HepG2 (cell line): ENCODE measurements around the gene NEK6. TPM values are rescaled to one million over a fixed set of nuclear protein-coding genes. Genes with fewer than 3 reads are reported as not detected.

ENCODE experiments used
- ATF6 ChIP-seq: sonication (generic); formaldehyde crosslinking; conservative IDR thresholded peaks from 2 replicates; pipeline ENCODE4 v1.4.0; 2020; ENCODE audit warnings: missing genetic modification reagents
- BCL6 ChIP-seq: IDR thresholded peaks from 2 replicates; pipeline ENCODE4 v1.6.1; 2016; ENCODE audit warnings: missing genetic modification reagents, missing compliant biosample characterization
- FOXO1 ChIP-seq: sonication (generic); formaldehyde crosslinking; IDR thresholded peaks from 2 replicates; pipeline ENCODE4 v1.4.0; 2020; ENCODE audit warnings: missing genetic modification reagents
- GTF2F1 ChIP-seq: fragments of 150-350 bp; IDR thresholded peaks from 2 replicates; pipeline ENCODE4 v1.6.1; 2014; ENCODE audit warnings: low read length
- HDAC1 ChIP-seq: sonication (generic); formaldehyde crosslinking; IDR thresholded peaks from 2 replicates; pipeline ENCODE4 v1.5.1; 2020; ENCODE audit warnings: mild to moderate bottlenecking, missing genetic modification reagents
- KAT7 ChIP-seq: IDR thresholded peaks from 2 replicates; pipeline ENCODE4 v1.6.1; 2018; ENCODE audit warnings: borderline replicate concordance, missing compliant biosample characterization
- KLF12 ChIP-seq: sonication (generic); formaldehyde crosslinking; IDR thresholded peaks from 2 replicates; pipeline ENCODE4 v1.4.0; 2020; ENCODE audit warnings: missing genetic modification reagents, borderline replicate concordance
- MYNN ChIP-seq: sonication (generic); formaldehyde crosslinking; IDR thresholded peaks from 2 replicates; pipeline ENCODE4 v1.4.0; 2020; ENCODE audit warnings: mild to moderate bottlenecking, low read depth, missing genetic modification reagents
- PCBP2 ChIP-seq: fragments of 200-400 bp; formaldehyde crosslinking; optimal IDR thresholded peaks from 2 replicates; pipeline ENCODE3; 2018; ENCODE audit warnings: low read length, low read depth; ENCODE audit not compliant: poor library complexity, severe bottlenecking
- POLR2A ChIP-seq, 2 experiments: IDR thresholded peaks; 2 replicates each; pipeline ENCODE4 v1.6.1; 2011; ENCODE audit warnings: low read depth in 2 of 2, low read length in 2 of 2, mild to moderate bottlenecking in 1 of 2, moderate library complexity in 1 of 2; ENCODE audit not compliant: insufficient read depth in 1 of 2
- SP4 ChIP-seq: sonication (generic); formaldehyde crosslinking; IDR thresholded peaks from 2 replicates; pipeline ENCODE4 v1.8.1; 2023; ENCODE audit warnings: mild to moderate bottlenecking, missing genetic modification reagents
- SYNCRIP ChIP-seq: fragments of 200-400 bp; formaldehyde crosslinking; IDR thresholded peaks from 2 replicates; pipeline ENCODE4 v1.6.1; 2018; ENCODE audit warnings: mild to moderate bottlenecking, low read depth, low read length; ENCODE audit not compliant: insufficient read depth
- TBP ChIP-seq: sonication (generic); formaldehyde crosslinking; IDR thresholded peaks from 2 replicates; pipeline ENCODE4 v1.5.0; 2020; ENCODE audit warnings: missing genetic modification reagents
- U2AF2 ChIP-seq: fragments of 200-400 bp; formaldehyde crosslinking; IDR thresholded peaks from 2 replicates; pipeline ENCODE4 v1.6.1; 2017; ENCODE audit warnings: low read depth, mild to moderate bottlenecking, low read length
- ZGPAT ChIP-seq: IDR thresholded peaks from 2 replicates; pipeline ENCODE4 v1.6.1; 2016; ENCODE audit warnings: mild to moderate bottlenecking
- ZNF431 ChIP-seq: sonication (generic); formaldehyde crosslinking; IDR thresholded peaks from 2 replicates; pipeline ENCODE4 v1.9.0; 2022; ENCODE audit warnings: missing genetic modification reagents, low read depth, mild to moderate bottlenecking, borderline replicate concordance
- ZNF660 ChIP-seq: sonication (generic); formaldehyde crosslinking; IDR thresholded peaks from 2 replicates; pipeline ENCODE4 v1.5.1; 2020; ENCODE audit warnings: mild to moderate bottlenecking, low read depth, missing genetic modification reagents, borderline replicate concordance
- ZNF747 ChIP-seq: sonication (generic); formaldehyde crosslinking; IDR thresholded peaks from 2 replicates; pipeline ENCODE4 v1.8.1; 2023; ENCODE audit warnings: missing genetic modification reagents, mild to moderate bottlenecking, borderline replicate concordance
- ZNF75D ChIP-seq: sonication (generic); formaldehyde crosslinking; IDR thresholded peaks from 2 replicates; pipeline ENCODE4 v1.8.1; 2023; ENCODE audit warnings: missing genetic modification reagents, mild to moderate bottlenecking, borderline replicate concordance
- polyA plus RNA-seq, 8 experiments: library from polyadenylated mRNA; depleted of rRNA in 3 of 8; stranded (reverse) in 7 of 8; unstranded in 1 of 8; fragments of >200 nt; fragmentation: Illumina TruSeq in 4 of 8; extraction: Trizol in 4 of 8; gene quantifications; 2 replicates each; pipeline versions ENCODE4 v1.2.1 to v1.2.3, GENCODE V29; 2011 to 2016; ENCODE audit warnings: low read depth in 4 of 8, missing spikeins in 1 of 8, mixed read lengths in 1 of 8; ENCODE audit not compliant: insufficient read depth in 1 of 8
- total RNA-seq, 5 experiments: library from RNA; depleted of rRNA; stranded (reverse); fragments of >200 nt; fragmentation: Illumina TruSeq; extraction: Trizol; gene quantifications; 2 replicates each; pipeline ENCODE4 v1.2.3, GENCODE V29; 2016; ENCODE audit warnings: low read depth in 1 of 5
- TF ChIP-seq, protein P1 (sequence below): IDR thresholded peaks from 2 replicates; pipeline ENCODE4 v1.6.1; 2016; ENCODE audit warnings: missing biosample characterization, missing genetic modification reagents, low read depth
- TF ChIP-seq, protein P2 (sequence below): sonication (generic); formaldehyde crosslinking; IDR thresholded peaks from 2 replicates; pipeline ENCODE4 v1.5.0; 2020; ENCODE audit warnings: missing genetic modification reagents
- TF ChIP-seq, protein P3 (sequence below): sonication (generic); formaldehyde crosslinking; IDR thresholded peaks from 2 replicates; pipeline ENCODE4 v1.8.1; 2023; ENCODE audit warnings: mild to moderate bottlenecking, missing genetic modification reagents, borderline replicate concordance
- TF ChIP-seq, protein P4 (sequence below): sonication (generic); formaldehyde crosslinking; IDR thresholded peaks from 2 replicates; pipeline ENCODE4 v1.5.0; 2020; ENCODE audit warnings: mild to moderate bottlenecking, missing genetic modification reagents, moderate library complexity

NEK6 gene
- total and polyA plus RNA-seq, 2 of the 13 experiments (the other 11 are each of a cell fraction or from before 2014, with no cell fraction given) = 30.4 to 119 TPM

GRCh38 chr9:124386201-124386600 is 128.5 kb downstream of the NEK6 start (continued):
- TF ChIP-seq, protein P1, sequence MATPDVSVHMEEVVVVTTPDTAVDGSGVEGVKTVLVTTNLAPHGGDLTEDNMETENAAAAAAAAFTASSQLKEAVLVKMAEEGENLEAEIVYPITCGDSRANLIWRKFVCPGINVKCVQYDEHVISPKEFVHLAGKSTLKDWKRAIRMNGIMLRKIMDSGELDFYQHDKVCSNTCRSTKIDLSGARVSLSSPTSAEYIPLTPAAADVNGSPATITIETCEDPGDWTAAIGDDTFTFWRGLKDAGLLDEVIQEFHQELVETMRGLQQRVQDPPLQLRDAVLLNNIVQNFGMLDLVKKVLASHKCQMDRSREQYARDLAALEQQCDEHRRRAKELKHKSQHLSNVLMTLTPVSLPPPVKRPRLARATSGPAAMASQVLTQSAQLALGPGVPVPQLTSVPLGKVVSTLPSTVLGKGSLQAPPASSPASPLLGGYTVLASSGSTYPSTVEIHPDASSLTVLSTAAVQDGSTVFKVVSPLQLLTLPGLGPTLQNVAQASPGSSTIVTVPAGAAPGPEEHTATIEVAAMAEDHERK (CRISPR knock-in tag) = no peak
- TF ChIP-seq, protein P2, sequence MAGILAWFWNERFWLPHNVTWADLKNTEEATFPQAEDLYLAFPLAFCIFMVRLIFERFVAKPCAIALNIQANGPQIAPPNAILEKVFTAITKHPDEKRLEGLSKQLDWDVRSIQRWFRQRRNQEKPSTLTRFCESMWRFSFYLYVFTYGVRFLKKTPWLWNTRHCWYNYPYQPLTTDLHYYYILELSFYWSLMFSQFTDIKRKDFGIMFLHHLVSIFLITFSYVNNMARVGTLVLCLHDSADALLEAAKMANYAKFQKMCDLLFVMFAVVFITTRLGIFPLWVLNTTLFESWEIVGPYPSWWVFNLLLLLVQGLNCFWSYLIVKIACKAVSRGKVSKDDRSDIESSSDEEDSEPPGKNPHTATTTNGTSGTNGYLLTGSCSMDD (CRISPR knock-in tag) = no peak
- TF ChIP-seq ZGPAT (peak; percentile 96), HDAC1 (CRISPR knock-in tag) (peak; percentile 86), U2AF2 (no peak), TBP (CRISPR knock-in tag) (no peak), ZNF75D (CRISPR knock-in tag) (no peak), FOXO1 (CRISPR knock-in tag) (peak; percentile 99), KLF12 (CRISPR knock-in tag) (peak; percentile 66; the same call in 1 of the 2 replicates), MYNN (CRISPR knock-in tag) (no peak), SYNCRIP (no peak), ZNF747 (no peak), BCL6 (CRISPR knock-in tag) (peak; percentile 94), ZNF660 (CRISPR knock-in tag) (no peak), PCBP2 (no peak), GTF2F1 (no peak), ATF6 (no peak), SP4 (CRISPR knock-in tag) (no peak), POLR2A (IDR thresholded peaks at IDR 0.05; ENCODE audit: insufficient read depth in 1 of 2, low read depth in 2 of 2, low read length in 2 of 2) (peak in 1 of 2 experiments; percentile 28; a peak in 1 of 4 replicates), ZNF431 (CRISPR knock-in tag) (no peak; the same call in 1 of the 2 replicates), KAT7 (CRISPR knock-in tag) (peak; percentile 49; the same call in 1 of the 2 replicates)
- TF ChIP-seq, protein P3, sequence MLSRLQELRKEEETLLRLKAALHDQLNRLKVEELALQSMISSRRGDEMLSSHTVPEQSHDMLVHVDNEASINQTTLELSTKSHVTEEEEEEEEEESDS = no peak
- TF ChIP-seq, protein P4, sequence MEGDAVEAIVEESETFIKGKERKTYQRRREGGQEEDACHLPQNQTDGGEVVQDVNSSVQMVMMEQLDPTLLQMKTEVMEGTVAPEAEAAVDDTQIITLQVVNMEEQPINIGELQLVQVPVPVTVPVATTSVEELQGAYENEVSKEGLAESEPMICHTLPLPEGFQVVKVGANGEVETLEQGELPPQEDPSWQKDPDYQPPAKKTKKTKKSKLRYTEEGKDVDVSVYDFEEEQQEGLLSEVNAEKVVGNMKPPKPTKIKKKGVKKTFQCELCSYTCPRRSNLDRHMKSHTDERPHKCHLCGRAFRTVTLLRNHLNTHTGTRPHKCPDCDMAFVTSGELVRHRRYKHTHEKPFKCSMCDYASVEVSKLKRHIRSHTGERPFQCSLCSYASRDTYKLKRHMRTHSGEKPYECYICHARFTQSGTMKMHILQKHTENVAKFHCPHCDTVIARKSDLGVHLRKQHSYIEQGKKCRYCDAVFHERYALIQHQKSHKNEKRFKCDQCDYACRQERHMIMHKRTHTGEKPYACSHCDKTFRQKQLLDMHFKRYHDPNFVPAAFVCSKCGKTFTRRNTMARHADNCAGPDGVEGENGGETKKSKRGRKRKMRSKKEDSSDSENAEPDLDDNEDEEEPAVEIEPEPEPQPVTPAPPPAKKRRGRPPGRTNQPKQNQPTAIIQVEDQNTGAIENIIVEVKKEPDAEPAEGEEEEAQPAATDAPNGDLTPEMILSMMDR (CRISPR knock-in tag) = 0 out of 2 replicates have a peak, but pooled peaks have one; percentile 6
